Pons (tissue), 1 donor: Measurements from ENCODE around the gene FBXL3.
"Not testable (repeated sequence)": the region's sequence is repeated elsewhere in the genome, so short reads cannot be mapped to it uniquely, and the experiment has no call there.

Source experiments
- DNase-seq: peaks from one replicate; pipeline ENCODE4 v3.0.0-alpha.2; 2016; ENCODE audit warnings: low spot score

Gene FBXL3

GRCh38 chr13:76983676-76984075, 43.3 kb downstream of the FBXL3 start:
- no peak for DNase-seq

DNA sequence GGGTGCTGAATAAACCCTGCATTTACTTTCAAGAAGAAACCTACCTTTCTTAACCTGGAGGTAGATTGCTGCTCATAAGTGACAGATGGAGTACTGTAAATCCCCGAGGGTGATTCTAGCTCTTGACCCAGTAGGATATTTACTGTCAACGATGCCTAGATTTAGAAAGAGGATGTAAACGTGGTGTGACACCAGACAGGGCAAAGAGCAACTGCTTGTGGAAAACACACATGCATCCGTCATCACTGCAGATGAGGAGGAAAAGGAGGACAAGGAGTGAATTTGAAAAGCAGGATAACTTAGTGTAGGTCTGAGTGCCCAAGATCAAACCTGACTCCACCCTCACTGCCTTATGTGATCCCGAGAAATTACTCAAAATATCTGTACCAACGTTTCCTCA, 44.9 kb downstream of the FBXL3 start:
- no peak for DNase-seq

DNA sequence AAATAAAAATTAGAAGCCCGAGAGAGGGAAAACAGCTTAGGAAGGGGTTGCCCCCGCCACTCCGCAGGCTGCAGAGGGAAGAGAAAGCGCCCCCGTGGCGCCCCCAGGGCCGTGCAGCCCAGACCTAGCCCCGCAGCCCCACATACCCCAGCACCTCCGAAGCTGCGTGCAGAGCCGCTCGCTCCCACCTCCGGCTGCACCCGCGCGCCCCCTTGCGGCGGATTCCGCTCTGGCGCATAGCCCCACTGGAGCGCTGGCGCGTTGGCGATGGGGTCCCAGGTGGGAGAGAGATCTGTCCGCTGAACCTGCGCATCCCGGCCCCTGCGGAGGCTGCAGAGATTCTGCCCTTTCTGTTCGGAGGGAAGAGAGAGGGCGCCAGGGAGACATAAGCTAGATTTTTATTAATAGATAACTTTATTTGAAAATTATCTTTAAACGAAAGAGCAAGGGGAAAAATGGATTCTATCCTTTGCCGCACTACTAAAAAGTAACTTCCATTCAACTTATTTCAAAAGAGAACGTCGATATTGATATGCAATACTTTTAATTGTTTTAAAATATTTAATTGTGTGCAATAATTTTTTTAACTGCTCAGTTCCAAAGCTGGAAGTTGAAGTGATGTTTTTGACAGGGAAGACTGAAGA, 46.8 kb downstream of the FBXL3 start:
- peak; percentile 44 for DNase-seq

GRCh38 chr13:76976929-76977328, 50.0 kb downstream of the FBXL3 start:
- no peak for DNase-seq

- no peak for DNase-seq
These were observed 50.5 kb downstream of the FBXL3 start for GRCh38 chr13:76976490-76976889.

- no peak for DNase-seq
These were observed 51.1 kb downstream of the FBXL3 start for GRCh38 chr13:76975863-76976262.

DNA sequence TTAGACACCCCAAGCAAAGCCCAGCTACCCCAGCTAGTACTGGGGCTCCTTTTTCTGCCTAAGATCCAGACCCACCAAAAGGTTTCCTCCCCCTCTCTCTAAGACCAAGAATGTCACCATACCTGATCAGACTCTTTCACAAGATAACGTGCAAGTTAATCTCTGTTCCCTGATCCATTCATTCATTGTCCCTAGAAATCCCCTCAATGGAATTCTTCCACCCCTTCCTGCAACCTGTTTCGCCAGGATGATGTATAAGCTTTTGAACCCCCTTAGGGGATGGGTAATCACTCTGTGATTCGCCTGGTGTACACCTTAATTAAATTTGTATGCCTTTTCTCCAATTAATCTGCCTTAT, 52.4 kb downstream of the FBXL3 start:
- DNase-seq, result no peak

DNA sequence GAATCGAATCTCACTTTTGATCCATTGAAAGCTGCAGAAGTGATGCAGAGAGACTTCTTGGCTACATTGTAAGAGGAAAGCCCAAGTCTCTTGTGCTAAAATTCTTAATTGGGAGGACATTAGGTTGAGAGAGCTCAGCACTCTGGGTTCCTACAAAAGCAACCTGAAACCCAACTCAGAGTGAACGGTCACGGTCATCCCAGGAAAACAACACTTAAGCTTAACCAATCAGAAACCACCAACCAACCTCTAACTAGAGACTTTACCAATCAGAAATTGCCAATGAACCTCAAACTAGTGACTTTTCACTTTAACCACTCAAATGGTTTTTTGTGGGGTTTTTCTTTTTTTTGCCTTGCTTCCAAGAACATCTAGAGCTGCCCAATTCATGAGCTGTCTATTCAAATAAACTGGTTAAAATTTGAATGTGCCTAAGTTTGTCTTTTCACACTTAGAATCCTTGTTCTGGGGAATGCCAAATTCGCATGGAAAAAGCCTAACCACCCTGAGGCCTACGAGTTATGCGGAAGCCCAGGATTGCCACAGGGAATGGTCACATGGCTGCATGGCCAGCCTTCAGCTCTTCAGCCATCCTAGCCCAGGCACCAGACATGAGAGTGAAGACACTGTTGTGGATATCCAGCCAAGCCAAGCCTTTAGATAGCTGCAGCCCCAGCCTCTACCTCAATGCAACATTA, 52.9 kb downstream of the FBXL3 start:
- no peak for DNase-seq

- DNase-seq, result no peak
These were observed 54.8 kb downstream of the FBXL3 start for GRCh38 chr13:76971851-76972829.

DNA sequence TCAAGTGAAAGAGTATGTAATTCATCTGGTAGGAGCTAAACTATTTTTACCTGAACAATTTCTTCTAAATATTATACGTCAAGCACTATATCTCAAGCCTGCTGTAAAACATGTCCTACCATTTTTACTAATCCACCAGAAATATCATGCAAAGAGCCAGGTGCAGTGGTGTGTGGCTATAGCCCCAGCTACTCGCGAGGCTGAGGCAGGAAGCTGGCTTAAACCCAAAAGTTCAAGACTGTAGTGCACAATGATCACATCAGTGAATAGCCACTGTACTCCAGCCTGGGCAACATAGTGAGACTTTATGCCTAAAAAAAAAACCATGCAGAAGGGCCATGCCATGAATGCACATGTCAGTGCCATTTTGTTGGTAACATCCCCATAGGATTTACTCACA, 55.7 kb downstream of the FBXL3 start:
- no peak for DNase-seq

DNA sequence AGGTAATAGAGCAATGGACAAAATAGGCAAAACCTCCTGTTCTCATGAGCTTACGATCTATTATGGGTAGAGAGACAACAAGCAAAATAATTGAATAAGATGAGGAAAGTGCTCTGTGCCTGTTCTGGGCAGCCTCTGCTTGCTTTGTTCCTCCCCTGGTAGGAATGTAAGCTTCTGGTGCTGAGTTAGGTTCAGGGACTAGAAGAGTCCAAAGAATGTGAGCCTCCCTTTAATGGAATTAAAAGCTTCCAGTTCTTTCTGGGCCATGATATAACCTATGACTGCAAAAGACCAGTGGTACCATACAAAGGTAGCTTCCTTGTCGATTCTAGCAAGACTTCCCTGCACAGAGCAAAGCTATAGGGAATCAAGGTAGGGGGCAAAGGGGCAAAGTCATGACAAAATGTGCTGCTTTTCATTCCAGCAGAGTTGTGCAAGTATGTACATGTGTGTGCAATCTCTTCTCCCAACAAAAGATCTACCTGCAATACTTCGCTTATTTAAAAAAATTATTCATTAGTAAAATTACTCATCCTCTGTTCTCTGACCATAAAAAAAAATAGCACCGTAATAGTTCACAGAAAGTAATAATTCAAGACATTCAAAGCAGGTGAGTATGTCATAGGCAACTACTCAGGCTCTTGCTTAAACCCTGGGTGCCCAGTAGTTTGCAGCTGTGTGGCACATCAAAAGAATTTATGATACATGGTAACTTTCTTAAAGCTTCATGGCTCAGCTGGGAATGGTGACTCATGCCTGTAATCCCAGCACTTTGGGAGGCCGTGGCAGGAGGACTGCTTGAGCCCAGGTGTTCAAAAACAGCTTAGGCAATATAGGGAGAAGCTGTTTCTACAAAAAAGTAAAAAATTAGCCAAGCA, 57.2 kb downstream of the FBXL3 start:
- no peak for DNase-seq

GRCh38 chr13:76968041-76968440, 58.9 kb downstream of the FBXL3 start:
- DNase-seq, result no peak

- DNase-seq, result no peak
These were observed 59.9 kb downstream of the FBXL3 start for GRCh38 chr13:76967031-76967430.

DNA sequence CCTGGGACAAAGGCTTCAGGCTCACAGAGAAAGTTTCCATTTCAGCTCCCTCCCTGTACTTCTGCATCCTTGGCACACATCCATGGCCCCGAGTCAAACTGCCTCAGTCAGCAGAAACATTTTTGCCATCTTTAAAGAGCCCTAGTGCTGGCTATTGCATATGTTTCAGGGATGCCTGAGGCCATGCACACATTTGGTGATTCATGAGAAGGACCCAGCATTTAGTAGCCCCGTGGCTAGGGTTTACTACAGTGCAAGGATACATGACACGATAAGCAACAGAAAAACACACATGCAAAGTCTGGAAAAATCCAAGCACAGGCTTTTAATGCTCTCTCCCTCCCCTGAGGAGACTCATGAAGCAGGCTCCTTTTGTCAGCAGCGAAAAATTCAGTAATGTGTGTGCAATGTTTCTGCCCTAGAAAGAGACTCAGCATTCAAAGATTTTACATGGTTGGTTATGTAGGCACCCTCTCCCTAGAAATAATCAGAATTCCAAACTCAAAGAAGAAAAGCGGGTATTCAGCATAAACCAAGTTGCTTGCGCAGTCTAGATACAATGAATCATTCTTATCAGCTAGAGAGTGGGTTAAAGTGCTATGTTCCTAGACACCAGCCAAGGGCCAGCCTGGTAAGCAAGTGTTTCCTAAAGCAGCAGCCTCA, 61.1 kb downstream of the FBXL3 start:
- no peak for DNase-seq

DNA sequence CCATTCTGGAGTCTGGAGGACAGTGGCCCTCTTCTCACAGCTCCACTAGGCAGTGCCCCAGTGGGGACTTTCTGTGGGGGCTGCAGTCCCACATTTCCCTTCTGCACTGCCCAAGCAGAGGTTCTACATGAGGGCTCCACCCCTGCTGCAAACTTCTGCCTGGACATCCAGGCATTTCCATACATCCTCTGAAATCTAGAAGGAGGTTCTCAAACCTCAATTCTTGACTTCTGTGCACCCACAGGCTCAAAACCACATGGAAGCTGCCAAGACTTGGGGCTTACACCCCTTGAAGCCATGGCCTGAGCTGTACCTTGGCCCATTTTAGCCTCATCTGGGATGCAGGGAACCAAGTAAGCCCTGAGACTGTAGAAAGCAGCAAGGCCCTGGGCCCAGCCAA, 67.2 kb downstream of the FBXL3 start:
- DNase-seq, result not testable (repeated sequence)

DNA sequence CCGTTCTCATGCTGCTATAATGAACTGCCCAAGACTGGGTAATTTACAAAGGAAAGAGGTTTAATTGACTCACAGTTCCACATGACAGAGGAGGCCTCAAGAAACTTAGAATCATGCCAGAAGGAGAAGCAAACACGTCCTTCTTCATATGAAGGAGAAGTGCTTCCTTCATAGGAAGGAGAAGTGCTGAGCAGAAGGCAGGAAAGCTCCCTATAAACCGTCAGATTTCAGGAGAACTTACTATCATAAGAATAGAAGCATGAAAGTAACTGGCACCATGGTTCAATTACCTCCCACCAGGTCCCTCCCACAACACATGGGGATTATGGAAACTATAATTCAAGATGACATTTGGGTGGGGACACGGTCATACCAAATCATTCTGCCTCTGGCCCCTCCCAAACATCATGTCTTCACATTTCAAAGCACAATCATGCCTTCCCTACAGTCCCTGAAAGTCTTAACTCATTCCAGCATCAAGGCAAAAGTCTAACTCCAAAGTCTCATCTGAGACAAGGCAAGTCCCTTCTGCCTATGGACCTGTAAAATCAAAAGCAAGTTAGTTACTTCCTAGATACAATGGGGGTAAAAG, 68.0 kb downstream of the FBXL3 start:
- DNase-seq, result no peak

DNA sequence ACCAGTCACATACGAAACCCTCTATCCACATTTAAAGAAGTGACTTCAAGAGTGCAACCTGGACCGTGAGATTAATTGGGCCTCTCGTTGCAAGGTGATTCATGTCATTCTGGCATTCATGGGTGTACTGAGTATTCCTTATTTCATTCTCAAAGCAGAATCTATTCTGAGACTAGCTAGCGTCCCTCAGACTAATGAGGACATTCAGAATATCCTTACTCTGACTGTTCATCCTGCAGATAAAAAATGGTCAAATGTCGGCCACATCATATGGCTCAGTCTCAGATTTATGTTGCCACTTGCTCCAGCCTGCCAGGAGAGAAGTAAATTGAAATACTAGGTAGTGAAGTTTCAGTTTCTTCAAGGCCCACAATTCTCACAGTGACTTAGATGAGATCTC, 71.3 kb downstream of the FBXL3 start:
- no peak for DNase-seq
